Transverse colon (tissue), 4 donors: ENCODE results near the gene UTP14C.

ENCODE experiments used
- POLR2AphosphoS5 ChIP-seq, 3 donors: sonication (generic); formaldehyde crosslinking; IDR thresholded peaks; one replicate each; pipeline ENCODE4 v1.6.1; 2016; ENCODE audit warnings: antibody characterized with exemption in 3 of 3
- TF ChIP-seq, protein P1 (sequence below), 5 experiments: fragments of 200-600 bp in 3 of 5; fragments of 450-650 bp in 2 of 5; sonication (generic) in 3 of 5; IDR thresholded peaks; 1 replicate in 2 of 5; 2 replicates in 3 of 5; pipeline ENCODE4 v1.5.1; 2016 to 2017; ENCODE audit warnings: antibody characterized with exemption in 5 of 5, inconsistent platforms in 3 of 5, mild to moderate bottlenecking in 2 of 5, moderate library complexity in 1 of 5

DNA sequence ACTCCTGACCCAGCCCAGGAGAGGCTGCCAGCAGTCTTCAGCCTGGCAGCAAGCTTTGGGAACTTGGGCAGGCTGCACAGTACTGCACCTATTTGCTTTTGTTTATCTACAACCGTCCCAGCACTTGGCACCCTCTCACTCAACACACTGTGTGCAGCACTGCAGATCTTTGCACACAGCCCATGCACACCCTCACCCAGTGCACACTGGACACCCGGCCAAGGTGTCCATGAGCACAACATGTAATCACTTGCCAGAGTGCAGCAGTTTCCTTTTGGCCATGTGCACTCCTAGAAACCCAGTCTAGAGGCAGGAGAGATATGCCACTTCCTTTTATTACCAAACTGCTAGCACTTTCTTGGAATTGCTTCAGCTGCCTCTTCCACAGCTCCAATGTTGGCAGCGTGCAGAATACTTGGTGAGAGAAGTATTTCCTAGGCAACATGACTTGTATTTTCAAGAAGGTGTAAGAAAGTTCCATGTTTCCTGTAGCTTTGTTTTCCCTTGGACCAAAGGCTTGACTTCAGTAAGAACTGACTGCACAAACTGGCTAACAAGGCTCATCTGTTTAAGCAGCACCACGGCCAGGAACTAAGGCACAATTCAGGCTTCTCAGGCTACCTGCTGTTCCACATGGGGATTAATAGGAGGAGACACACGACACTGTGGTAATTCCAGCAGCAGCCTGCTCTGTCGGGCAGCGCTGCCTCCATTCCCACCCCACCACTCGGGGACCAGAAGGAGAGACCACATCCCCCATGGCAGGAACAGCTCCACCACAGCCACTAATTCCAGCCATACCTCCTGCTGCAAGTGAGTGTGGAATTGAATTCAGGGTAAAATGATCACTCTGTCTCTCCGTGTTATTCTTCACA is 28.6 kb upstream of the UTP14C start:
- TF ChIP-seq, protein P1, sequence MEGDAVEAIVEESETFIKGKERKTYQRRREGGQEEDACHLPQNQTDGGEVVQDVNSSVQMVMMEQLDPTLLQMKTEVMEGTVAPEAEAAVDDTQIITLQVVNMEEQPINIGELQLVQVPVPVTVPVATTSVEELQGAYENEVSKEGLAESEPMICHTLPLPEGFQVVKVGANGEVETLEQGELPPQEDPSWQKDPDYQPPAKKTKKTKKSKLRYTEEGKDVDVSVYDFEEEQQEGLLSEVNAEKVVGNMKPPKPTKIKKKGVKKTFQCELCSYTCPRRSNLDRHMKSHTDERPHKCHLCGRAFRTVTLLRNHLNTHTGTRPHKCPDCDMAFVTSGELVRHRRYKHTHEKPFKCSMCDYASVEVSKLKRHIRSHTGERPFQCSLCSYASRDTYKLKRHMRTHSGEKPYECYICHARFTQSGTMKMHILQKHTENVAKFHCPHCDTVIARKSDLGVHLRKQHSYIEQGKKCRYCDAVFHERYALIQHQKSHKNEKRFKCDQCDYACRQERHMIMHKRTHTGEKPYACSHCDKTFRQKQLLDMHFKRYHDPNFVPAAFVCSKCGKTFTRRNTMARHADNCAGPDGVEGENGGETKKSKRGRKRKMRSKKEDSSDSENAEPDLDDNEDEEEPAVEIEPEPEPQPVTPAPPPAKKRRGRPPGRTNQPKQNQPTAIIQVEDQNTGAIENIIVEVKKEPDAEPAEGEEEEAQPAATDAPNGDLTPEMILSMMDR (IDR thresholded peaks at IDR 0.05), result peak in 1 of 5 experiments; percentile 16
- no peak for TF ChIP-seq POLR2AphosphoS5 (IDR thresholded peaks at IDR 0.05)
